ENCODE measurements around the gene GREB1.

The GREB1 gene

DNA sequence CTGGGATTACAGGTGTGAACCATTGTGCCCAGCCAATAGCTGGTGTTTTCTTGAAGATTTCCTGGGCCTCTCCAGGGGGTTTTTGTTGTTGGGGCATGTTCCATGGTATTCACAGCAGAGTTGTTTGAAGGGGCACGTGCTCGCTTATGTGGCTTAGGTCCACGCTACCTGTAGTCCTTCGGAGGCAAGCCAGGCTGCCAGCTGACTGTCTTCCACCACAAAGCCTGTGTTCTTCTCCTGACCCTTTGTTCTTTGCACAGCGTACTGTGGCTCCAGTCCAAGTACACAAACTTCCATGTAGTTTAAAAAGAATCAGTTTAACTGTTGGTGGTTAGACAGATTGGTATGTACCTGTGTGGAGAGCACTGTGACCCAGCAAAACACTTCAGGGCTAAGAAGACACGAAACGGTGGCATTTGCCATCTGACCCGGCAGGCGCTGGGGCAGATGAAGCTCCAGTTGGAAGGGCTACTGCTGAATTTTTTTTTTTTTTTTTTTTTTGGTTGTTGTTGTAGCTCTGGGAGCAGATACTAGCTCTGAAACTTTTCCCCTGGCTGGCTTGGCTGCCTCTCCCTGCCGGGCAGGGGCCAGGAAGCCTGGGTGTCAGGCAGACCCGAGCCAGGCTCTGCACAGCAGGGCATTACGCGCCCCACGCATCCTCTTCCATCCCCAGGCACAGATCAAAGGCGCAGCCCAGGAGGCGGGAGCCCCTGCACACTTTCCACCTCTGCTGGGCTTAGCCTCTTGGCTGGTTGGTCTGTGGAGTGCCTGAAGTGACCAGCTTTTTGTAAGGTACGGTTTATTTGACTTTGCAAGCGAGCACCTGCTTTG lies 5.7 kb downstream of the GREB1 start:
- peak in 2 of 56 donors; percentile 14 to 35 for DNase-seq

DNA sequence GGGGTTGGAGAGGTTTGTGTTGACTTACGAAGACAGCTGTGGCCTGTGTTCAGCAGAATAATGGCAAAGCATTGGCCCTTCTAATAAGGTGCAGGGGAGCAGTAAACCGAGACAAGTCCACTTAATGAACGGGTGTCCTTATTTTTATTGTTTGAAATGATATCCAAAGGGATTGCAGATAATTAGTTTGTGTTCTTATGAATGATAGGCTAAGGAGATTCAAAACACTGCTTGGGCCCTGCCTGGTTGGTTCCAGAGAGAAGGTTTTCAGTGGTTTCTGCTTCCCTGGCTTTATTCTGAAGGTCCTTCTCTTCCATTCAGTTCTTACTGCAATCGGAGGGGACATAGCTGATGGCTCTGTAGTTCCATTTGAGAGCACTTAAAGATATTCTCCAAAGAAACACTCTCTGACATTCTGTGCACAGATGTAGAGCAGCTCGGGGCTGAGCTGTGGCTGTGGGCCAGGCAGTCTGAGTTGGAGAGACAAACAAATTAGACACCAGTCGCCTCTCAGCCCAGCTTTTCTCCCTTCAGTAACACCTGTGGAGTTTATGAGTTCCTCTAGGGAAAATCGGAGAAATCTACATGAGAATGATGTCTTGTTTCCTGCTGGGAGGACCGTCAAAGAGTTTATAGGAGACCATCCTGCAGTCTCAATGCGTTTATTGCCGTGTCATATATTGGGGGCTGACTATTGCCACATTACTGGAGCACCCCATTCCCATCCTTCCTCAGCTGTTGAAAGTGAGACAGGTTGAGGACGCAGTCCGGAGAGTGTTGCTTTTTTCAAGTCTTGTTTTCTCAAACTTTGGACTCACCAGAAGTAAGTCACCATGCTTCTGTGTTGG lies 6.5 kb downstream of the GREB1 start:
- DNase-seq: peak in 4 of 56 donors; percentile 10 to 22 (median 14)

DNA sequence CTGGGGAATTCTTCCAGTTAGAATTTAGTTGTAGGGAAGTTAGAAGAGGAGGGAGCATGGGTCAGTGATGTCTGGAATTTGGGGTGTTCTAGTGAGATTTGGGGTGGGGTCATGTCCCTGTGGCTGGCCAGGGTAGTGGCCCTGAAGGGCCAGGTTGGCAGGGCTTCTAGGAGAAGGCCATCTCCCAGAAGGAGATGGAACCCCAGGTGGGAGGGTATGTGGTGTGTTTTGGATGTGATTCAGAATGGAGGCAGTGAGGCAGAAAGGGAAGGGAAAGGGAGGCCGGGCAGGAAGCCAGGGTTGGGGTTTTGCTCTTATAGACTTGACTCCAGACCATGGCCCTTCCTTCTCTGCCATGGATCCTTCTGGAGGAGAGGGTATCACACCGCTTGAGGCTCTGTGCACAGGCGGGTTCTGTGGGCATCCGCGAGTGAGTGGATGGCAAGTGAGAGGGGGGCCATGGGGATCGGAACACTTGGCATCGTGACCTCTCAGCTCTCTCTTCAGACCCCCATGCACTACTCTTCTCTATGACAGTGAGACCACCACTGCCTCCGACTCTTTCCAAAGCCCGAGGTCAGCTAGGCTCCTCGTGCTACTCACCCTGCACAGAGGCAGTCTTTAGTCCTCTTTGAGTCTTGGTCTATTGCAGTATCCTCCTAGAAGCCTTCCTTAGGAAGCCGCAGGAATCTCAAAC lies 7.3 kb downstream of the GREB1 start:
- no peak for DNase-seq

DNA sequence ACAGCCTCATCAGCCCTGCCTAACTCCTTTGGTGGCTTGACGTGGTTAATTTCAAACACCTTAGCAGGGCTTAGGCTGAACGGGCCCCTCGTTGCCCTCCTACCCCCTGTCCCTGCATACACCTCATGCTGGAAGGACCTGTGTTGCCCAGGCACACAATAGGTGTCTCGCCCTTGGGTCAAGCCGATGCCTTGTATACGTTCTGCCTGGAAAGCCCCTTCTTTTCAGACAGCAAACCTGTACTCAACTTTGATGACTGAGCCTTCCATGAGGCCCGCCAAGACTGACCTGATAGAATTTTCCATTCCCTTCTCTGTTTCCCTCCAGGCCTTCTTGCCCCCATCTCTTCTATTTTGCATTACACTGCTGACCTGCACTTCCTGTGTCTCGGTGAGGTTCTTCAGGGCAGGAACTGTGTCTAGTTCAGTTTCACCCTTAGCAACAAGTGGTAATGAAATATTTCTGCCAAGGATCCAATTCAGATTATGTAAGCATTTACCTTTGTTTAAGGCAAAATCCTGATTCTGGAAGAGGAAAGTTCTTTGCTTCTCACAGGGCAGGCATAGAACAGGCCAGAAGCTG lies 7.9 kb downstream of the GREB1 start:
- no peak for DNase-seq

DNA sequence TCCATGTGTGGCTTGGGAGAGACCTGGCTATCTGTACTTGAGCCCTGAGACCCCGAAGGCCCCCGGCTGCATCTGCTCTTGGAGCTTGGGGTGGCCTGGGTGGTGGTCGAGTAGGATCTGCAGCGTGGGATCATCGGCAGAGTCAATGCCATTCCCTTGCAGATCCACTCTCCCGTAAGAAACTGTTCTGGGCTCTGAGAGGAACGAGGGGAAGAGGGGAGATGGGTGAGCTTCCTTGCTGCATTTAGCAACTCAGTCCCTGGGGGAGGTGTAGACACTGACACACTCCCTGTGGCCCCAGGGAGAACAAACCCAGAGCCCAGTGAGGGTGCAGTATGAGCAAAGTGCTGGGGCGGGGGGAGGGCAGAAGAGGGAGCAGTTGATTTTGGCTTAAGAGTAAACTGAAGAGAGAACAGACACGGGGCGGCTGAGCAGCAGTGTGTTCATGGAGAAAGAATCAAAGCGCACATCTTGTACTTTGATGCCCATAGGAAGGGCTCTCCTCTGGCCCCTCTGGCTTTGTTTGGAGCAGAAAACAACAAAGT lies 8.5 kb downstream of the GREB1 start:
- no peak for DNase-seq

DNA sequence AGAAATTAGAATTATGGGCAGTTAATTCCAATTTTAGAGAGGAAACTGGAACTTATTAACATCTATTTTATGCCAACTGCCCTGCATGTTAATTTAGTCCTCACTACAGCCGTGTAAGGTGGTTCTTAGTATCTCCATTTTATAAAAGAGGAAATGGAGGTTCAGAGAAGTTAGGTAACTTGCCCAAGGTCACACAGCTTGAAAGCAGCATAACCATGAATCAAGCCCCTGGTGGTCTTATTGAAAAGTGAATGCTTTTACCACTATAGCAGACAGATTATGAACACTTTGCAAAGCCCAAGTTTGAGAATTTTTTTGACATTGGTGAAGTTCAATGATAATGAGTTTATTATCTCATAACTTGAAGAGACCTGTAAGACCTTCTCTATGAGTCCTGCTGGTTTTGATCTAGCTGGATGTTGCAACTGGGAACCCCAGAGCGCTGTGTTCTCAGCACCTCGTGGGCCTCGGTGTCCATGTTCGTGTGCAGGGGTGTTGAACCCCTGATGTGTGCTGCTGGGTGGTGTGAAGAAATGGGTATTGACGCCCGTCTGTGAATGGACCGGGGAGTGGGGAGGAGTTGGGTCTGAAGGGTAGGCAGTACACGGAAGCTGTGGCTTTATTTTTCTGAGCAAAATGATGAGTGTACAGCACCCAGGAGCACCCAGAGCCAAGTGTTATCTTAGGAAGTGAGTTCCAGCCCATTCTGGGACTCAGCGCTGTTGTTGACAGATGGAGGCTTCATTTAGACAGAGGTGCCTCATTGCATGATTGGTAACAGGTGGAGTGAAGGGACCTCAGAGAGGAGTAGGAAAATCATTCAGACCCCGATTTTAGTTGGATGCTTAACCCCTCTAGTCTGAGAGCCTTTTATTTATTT lies 9.7 kb downstream of the GREB1 start:
- no peak for DNase-seq

DNA sequence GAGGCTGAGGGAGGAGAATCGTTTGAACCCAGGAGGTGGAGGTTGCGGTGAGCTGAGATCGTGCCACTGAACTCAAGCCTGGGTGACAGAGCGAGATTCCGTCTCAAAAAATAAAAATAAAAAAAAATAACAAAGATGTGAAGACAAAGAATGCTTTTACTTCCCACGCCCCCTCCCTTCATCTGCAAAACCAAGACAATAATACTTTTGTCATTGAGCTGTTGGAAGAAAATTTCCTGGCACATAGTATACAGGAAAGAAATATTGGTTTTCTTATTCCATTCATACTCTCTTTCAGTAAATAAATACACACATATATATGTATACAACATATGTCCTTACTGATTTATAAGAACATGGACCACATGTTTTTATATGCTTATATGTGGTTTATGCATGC lies 12.2 kb downstream of the GREB1 start:
- DNase-seq: no peak

DNA sequence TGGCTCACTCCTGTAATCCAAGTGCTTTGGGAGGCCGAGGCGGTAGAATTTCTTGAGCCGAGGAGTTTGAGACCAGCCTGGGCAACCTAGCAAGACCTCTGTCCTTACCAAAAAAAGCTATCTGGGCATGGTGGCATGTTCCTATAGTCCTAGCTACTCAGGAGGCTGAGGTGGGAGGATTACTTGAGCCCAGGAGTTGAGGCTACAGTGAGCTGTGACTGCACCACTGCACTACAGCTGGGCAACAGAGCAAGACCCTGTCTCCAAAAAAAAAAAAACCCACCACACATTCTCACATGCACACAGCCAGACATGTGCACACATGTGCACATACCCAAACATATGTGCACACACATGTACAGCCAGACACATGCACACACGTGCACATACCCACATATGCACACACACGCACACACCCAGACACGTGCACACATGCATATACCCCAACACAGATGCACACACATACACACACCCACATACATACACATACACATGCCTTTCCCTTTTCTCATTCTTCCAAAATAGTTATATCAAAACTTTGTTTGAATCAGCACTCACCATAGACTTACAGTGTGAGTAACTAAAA lies 14.2 kb downstream of the GREB1 start:
- no peak for DNase-seq

DNA sequence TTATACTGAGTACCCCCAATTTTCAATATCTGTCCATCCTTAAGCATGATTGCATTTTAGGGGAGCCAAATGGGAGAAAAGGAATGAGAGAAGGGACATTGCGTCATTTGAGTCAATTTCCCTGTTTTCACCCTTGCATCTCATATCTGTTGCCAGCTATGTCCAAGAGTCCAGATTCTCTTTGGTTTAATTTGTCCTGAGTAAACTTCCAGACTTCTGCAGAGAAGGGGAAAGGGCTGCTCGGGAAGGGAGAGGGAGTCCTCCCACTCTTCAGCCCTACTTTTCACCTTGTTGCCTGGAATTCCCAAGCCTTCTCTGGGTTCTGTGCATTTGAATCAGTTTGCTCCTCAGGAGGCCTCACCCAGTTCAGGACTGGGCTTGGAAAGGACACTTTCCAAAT lies 16.5 kb downstream of the GREB1 start:
- DNase-seq: no peak

DNA sequence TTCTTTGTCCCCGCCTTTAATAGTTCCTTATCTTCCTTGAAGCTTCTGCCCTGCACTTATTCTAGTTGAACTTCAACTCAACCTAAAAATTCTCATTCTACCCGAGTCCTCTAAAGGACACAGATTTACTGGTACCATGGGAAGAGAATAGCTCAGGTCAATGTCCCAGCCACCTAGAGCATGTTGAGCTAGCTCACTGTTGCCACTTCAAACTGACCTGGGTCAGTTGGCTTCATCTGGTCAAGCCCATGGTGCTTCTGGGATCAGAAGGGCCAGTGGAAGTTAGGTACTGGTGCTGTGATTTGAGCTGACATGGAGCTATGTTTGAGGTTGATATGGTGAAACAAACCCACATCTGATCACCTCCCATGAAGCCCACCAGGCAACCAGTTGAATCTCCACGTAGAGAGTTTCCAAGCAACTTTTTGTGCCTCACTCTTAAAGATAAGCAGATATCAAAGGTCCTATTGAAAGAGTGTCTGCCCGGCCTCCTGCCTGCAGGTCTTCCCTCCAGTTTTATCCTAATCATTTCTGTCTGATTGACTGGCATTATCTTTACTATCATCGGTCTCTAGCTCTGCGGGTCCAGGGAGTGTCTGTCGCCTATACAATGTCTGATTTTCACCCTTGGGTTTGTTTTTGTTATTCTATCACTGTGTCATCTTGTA lies 17.2 kb downstream of the GREB1 start:
- DNase-seq: no peak

DNA sequence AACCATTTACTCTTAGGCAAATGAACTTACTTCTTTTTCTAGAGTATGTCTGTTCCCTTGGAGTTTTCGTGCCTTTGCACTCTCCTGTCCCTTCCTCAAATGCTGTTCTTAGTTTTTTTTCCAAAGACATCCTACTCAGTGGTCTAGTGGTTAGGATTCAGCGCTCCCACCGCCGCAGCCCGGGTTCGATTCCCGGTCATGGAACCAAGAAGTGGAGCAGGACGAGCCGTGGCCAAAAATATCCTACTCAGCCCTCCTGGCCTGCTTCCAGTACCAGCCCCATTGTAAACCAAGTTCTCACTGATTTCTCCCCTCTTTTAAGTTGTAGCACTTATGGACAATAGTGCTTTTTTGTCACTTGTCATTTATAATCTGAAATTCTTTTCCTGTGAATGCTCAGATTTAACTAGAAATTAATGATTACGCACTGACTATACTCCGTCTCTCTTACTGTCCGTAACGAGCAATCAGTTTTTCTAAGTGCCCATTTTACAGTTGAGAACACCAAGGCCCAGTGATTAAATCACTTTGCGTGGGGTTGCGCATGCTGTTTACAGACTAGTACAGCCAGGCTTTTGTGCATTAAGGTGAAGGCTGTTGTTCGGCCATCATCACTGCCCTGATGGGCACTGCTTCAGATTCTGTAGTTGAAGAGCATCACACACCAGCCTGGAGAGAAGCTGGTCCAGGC lies 17.9 kb downstream of the GREB1 start:
- no peak for DNase-seq

DNA sequence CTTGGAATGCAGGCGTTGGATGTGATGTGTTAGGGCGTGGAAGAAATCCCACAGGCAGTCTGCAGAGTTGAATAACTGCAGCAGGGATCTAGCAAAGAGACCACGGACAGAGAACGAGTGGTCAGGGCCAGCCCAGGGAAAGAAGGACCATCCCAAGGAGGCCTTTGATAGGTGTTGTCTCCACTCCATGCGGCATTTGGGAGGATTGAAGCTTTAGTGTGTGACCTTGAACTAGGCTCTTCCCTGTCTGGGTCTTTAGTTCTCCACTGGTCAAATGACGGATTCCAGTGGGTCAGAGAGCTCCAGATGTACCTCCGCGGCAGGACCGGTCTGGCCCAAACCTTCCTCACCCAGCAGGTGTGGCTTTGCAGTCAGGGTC lies 18.4 kb downstream of the GREB1 start:
- DNase-seq: no peak

DNA sequence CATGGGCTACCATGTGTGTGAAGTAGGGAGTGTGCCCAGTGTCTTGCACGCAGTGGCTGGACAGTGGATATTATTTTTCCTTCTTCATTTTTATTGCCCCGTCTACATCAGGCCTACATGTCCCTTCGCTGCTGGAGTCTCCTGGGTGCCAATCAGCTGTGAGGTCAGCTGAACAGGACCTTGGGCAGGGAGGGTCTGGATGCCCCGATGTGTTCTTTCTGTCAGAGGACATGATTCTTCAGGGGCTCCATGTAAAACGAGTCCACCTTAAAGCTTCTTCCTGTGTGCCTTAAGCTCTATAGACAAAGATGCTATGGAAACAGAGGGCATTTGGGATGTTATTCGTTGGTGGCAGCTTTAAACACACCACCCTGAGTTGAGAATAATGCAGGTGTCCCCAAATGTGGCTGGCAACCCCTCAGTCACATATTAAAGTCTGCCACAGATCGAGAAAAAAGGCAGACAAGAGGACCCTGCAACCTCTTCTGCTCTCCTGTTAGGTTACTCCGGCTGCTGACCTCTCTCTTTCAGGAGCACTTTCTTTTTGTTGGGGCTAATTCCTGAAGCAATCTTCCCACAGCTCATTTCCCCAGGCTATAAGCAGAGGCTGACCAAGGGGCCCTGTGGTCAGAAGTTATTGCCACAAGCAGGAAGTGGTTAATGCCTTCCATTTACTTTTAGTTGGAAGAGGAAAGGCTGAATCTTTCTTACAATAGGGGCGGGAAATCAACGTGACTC lies 20.0 kb downstream of the GREB1 start:
- DNase-seq: no peak

DNA sequence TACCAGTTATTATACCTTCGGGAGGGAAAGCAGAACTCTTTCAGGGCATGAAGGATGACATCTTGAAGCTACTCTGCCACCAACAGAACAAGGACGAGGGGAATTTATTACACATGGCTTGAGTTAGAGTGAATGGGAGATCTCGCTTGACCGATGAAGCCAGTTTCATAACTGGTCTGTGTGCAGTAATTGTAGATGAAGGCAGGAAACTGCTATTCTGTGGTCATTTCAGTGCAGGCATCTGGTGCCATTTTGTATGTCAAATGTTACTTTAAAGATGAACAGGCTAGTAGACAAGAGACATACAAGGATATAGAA lies 20.5 kb downstream of the GREB1 start:
- DNase-seq: no peak

DNA sequence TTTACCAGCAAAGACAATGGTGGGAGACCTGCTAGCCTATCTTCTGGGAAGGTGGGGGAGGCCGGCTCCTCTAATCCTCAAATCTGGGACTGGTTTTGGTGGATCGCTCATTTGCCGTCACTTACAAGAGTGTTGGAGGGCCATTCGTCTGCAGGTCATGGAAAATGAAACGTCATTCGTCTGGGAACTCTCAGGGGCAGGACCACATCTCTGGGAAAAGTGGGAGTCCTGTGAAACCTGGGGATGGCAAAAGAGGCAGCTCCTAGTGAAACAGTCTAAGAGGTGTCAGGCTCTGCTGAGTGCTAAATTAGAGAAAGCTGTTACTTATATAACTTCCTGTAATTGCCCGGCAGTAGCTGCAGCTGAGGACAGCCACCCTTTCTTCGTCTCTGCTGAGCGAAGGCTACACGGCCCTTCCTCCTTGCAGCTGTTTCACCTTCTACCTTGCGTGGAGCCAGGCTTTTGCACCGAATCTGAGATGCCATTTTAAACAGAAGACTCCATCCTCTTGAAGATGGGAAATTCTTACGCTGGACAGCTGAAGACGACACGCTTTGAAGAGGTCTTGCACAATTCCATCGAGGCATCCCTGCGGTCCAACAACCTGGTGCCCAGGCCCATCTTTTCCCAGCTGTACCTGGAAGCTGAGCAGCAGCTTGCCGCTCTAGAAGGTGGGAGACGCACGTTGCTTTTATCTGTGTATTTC lies 22.4 kb downstream of the GREB1 start:
- DNase-seq: peak in 1 of 56 donors; percentile 22

DNA sequence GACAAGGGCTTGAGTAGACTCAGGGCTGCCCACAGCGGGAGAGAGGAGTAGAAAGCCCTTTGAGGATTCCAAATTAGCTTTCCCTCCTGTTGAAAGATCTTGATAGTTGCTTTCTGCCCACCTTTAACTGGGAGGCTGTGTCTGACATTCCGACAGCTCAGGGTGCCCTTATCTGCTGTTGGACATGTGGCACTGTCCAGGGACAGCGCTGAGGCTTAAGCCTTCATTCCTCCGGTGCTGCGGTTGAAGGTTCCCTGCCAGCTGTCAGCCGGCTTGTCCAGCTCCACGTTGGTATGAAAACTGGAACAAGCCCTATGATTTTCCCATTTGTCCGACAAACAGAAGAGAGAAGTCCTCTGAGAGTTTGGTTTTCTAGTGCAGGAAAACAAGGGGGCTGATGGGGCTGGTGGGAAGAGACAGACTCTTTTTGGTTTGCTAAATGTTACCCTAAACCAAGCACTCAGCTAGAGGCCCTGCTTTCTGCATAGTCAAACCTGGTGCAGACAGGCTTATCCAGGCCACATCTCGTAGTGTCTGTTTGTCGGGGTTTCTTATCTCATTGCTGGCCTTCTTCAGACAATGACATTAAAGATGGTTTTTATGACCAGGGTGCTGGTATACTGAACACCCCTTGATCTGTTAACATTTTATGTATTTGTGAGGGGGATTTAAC lies 24.5 kb downstream of the GREB1 start:
- DNase-seq: no peak
